ENCODE results near the gene SRRM5. TPM values are rescaled to one million over a fixed set of nuclear protein-coding genes. Genes with fewer than 3 reads are reported as not detected.
A peak's percentile ranks its signal among the peaks of the same experiment; 100 is the strongest.

The SRRM5 gene
- polyA plus RNA-seq, 1 experiment: 0.07 TPM

- H3K27ac ChIP-seq (ENCODE audit: low read depth, low read length): peak overlapping the region; percentile 77
- H3K9me3 ChIP-seq (ENCODE audit: control insufficient read depth, insufficient read depth, low read length): peaks cover 5% of the 10 kb centered on the region; the same call in 1 of the 2 replicates
- DNase-seq (ENCODE audit: low read depth, low spot score): no peak
- peak overlapping the region; percentile 79 for H3K4me3 ChIP-seq (ENCODE audit: low read depth, low read length)
- CTCF ChIA-PET: interaction anchor here (0.6 to 4.2 kb wide), 28 partner anchors 9 to 215 kb away, joined by 3 to 52 read pairs (median 5); partner anchors contain the start of genes PINLYP, XRCC1 and ZNF575
- TF ChIP-seq, protein P1, sequence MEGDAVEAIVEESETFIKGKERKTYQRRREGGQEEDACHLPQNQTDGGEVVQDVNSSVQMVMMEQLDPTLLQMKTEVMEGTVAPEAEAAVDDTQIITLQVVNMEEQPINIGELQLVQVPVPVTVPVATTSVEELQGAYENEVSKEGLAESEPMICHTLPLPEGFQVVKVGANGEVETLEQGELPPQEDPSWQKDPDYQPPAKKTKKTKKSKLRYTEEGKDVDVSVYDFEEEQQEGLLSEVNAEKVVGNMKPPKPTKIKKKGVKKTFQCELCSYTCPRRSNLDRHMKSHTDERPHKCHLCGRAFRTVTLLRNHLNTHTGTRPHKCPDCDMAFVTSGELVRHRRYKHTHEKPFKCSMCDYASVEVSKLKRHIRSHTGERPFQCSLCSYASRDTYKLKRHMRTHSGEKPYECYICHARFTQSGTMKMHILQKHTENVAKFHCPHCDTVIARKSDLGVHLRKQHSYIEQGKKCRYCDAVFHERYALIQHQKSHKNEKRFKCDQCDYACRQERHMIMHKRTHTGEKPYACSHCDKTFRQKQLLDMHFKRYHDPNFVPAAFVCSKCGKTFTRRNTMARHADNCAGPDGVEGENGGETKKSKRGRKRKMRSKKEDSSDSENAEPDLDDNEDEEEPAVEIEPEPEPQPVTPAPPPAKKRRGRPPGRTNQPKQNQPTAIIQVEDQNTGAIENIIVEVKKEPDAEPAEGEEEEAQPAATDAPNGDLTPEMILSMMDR (IDR thresholded peaks at IDR 0.05; ENCODE audit: low read depth, low read length): peak; percentile 90
- POLR2A ChIA-PET: interaction anchor here (1.0 to 2.0 kb wide), 4 partner anchors 21 to 73 kb away, joined by 3 to 7 read pairs (median 3); partner anchors contain the start of gene ZNF575
- H3K27me3 ChIP-seq (ENCODE audit: control insufficient read depth, insufficient read depth, low read length): no peaks in the 10 kb centered on the region
Observed at GRCh38 chr19:43594710-43595604, 16.9 kb upstream of the SRRM5 start.

- peak overlapping the region; percentile 77 for H3K27ac ChIP-seq (ENCODE audit: low read depth, low read length)
- H3K27me3 ChIP-seq (ENCODE audit: control insufficient read depth, insufficient read depth, low read length): no peaks in the 10 kb centered on the region
- TF ChIP-seq, protein P1 (IDR thresholded peaks at IDR 0.05; ENCODE audit: low read depth, low read length): no peak
- ChIA-PET CTCF (interaction anchor here (1.7 to 4.2 kb wide), 3 partner anchors 39 to 73 kb away, joined by 6 to 52 read pairs (median 42); partner anchors contain the start of gene ZNF575), POLR2A (interaction anchor here (0.6 to 2.0 kb wide), 7 partner anchors 11 to 73 kb away, joined by 3 to 8 read pairs (median 4); partner anchors contain the start of genes ETHE1, PINLYP, XRCC1 and ZNF575)
- H3K4me3 ChIP-seq (ENCODE audit: low read depth, low read length): peak overlapping the region; percentile 79
- DNase-seq (ENCODE audit: low read depth, low spot score): no peak
- peaks cover 5% of the 10 kb centered on the region; the same call in 1 of the 2 replicates for H3K9me3 ChIP-seq (ENCODE audit: control insufficient read depth, insufficient read depth, low read length)
Observed at GRCh38 chr19:43595605-43595998, 16.3 kb upstream of the SRRM5 start.

DNA sequence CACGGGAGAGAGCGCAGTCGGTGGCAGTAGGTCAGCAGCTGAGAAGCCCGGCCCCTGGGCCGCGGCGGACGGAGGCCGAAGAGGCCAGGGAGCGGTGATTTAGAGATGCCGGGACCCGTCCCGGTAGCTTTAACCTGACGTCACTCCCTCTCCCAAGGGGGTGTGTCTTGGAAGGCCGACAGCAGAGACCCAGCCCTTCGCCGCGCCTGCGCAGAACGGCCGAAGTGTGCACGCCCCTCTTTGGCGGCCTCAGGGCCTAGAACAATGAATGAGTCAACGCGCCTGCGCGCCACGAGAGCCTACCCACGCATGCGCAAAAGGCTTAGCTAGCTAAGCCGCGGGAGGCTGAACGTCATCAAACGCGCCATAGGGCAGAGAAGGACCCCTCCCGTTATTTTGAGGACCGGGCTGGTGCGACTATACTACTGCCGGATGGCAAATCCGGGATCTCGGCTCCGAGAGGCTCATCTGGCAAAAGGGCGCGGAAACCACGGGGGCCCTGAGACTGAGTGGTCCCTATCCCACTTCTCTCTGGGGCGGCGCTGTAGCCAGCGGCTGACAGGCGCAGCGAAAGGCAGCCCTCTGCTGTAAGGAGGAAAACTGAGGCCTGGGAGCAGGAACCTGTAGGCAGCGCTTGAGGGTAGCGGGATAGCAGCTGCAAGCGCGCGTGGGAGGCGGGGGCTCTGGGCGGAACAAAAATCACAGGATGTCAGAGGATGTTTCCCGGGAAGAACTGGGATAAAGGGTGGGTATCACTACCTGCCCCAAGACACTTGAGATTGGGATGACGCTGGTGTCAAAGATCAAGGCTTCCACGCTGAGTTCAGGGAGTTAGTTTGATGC lies 15.7 kb upstream of the SRRM5 start, which contains the start of the genes IRGQ and ZNF576:
Gene IRGQ (minus strand): TSS at position 136 of the 843 bp plus-strand sequence. CDS start 796 bp downstream, outside the sequence.
Gene ZNF576 (plus strand): TSS at position 597 of the 843 bp plus-strand sequence. CDS start 514 bp downstream, outside the sequence.
- Histone ChIP-seq H3K4me3 (ENCODE audit: low read depth, low read length) (peak within 1 kb of the TSS; percentile 79), H3K27ac (ENCODE audit: low read depth, low read length) (peak within 1 kb of the TSS; percentile 99), H3K9me3 (ENCODE audit: control insufficient read depth, insufficient read depth, low read length) (peaks cover 5% of the 10 kb centered on the region; the same call in 1 of the 2 replicates), H3K27me3 (ENCODE audit: control insufficient read depth, insufficient read depth, low read length) (no peaks in the 10 kb centered on the region)
- TF ChIP-seq, protein P1 (IDR thresholded peaks at IDR 0.05; ENCODE audit: low read depth, low read length): 0 out of 2 replicates have a peak, but pooled peaks have one; percentile 6
- DNase-seq (ENCODE audit: low read depth, low spot score): peak; percentile 99
- POLR2A ChIA-PET: interaction anchor here (0.5 to 2.0 kb wide), 8 partner anchors 10 to 72 kb away, joined by 3 to 8 read pairs (median 4); partner anchors contain the start of genes ETHE1, PINLYP, XRCC1 and ZNF575
- CTCF ChIA-PET: interaction anchor here (0.6 to 4.2 kb wide), 5 partner anchors 22 to 72 kb away, joined by 3 to 52 read pairs (median 6); partner anchors contain the start of gene ZNF575

DNA sequence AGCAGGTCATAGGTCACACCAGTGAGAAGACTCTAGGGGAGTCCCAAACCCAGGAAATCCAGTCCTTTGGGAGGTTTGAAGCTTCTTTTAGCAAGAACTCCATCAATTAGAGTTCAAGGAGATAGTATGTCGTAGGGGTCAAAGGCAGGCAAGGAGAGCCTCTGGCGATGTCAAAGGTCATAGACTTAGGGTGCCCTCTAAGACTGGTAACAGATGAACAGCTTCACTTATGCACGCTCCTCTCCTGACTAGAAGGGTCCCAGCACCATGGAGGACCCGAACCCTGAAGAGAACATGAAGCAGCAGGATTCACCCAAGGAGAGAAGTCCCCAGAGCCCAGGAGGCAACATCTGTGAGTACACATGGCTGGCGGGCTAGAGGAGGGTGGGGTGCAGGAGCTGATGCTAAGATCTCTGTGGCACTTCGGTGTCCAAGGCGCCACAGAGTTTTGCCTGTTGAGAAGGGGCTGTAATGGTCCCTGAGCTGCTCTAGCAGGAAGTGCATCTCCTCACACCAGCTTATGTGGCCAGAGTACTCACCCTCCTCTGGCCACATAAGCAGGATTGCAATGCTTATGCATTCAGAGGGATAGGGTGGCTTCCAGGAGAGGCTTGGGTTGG lies 14.9 kb upstream of the SRRM5 start:
- no peak for DNase-seq (ENCODE audit: low read depth, low spot score)
- ChIA-PET POLR2A (interaction anchor here (1.3 to 1.7 kb wide), 3 partner anchors 9 to 64 kb away, joined by 3 to 8 read pairs (median 4); partner anchors contain the start of genes PINLYP, XRCC1 and ZNF575), CTCF (interaction anchor here (1.7 to 4.2 kb wide), 3 partner anchors 40 to 72 kb away, joined by 6 to 52 read pairs (median 42); partner anchors contain the start of gene ZNF575)
- Histone ChIP-seq H3K27me3 (ENCODE audit: control insufficient read depth, insufficient read depth, low read length) (no peaks in the 10 kb centered on the region), H3K9me3 (ENCODE audit: control insufficient read depth, insufficient read depth, low read length) (peaks cover 5% of the 10 kb centered on the region; the same call in 1 of the 2 replicates), H3K4me3 (ENCODE audit: low read depth, low read length) (peak overlapping the region; percentile 72), H3K27ac (ENCODE audit: low read depth, low read length) (peak overlapping the region; percentile 99)
- TF ChIP-seq, protein P1 (IDR thresholded peaks at IDR 0.05; ENCODE audit: low read depth, low read length): no peak

All from AG04450 (cell line).